ENCODE measurements around the gene TSHZ1.
"Not testable (repeated sequence)": the region's sequence is repeated elsewhere in the genome, so short reads cannot be mapped to it uniquely, and the experiment has no call there.

The TSHZ1 gene

DNA sequence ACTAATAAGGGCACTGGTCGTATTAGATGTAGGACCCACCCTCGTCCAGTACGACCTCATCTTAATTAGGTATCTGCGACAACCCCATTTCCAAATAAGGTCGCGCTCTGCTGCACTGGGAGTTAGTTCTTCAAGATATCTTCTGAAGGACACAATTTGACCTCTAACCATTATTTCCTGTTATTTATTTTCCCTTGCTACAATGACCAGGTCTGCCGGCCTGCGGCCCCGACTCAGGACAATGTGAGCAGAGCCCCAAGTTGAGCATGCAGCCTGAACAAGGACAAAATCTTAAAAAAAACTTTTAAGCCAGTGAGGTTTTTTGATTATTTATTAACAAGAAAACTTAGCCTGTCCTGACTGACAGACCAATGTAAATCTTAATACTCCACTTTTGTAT, 109.3 kb downstream of the TSHZ1 start:
- no peak for DNase-seq

DNA sequence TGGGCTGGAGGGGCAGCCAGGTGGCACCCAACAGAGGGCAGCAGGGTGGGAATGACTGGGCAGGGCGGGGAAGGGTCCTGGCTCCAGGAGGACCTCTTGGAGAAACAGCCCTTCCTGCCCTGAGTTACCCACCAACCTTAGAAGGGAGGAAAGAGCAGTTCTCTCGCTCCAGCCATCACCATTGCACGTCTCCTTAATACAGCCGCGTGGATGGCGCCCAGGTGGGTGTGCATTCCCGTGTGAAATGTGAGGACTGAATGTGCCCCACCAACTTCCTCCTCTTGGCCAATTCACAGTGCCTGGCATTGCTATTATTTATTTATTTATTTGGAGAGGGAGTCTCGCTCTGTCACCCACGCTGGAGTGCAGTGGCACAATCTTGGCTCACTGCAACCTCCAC, 109.9 kb downstream of the TSHZ1 start:
- DNase-seq: no peak

DNA sequence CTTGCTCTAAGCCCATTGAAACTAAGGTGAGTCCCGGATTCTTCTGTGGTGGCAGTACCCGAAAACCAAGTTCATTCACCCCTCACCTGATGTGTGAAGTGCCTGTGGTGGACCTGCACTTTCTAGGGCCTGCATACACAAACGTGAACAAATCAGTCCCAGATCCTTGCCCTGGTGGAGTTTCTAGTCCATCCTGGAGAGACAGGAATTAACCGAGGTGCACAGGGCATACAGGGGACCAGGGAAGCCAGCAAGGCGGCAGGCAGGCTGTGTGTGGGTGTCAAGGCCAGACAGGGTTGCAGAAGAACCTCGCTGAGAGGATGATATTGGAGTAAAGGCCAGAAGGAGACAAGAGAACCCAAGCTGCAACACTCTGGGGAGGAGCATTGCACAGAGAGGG, 110.8 kb downstream of the TSHZ1 start:
- DNase-seq: no peak

DNA sequence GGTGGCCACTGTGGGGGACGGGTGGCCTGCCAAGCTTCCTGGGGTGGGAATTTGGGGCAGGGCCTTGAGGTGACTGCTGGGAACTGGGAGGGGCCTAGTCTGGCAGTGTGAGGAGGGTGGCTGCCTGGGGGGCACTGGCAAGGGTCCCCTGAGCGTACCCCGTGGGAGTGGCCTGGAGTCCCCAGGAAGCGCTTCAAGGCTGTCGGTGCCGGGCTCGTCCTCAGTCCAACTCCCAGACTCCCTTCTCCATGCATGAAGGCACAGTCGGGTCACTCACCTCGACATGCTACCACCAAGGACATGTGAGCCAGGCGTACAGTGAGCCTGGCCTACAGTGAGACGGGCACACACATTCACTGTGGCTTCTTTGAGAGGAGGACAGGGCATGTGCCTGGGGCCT, 111.6 kb downstream of the TSHZ1 start:
- DNase-seq: no peak

DNA sequence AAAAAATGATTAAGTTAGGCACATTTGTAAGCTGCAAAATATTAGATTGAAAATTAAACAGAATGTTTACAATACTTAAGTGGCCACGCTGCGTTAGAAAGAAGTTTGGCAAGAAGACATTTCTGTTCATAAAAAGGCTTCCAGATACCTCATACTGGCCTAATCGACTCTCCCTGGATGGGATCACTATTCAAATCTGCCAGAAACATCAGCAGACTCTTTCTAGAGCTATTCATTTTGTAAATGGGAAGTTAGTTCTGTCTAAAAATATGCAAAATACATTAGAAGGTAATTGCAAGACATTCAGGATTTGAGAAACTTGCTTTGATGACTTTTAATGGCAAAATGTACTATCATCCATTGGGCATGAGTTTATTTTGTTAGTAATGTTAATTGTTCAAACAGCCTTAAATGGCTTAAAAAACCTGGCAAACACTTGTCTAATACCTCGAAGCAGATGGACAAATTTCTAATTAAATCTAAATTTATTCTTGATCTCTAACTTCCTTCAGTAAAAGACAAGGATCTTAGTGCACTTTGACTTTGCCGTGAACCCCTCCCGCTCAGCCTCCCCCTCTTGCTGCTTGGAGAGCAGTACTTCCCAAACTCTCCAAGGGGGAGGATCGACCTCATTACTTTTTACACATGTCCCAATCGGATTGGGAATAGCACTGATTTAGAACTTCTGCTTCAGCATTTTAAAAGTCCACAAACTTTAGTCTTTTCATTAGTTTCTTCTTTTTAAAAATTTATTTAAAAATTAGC, 113.4 kb downstream of the TSHZ1 start:
- DNase-seq: no peak

DNA sequence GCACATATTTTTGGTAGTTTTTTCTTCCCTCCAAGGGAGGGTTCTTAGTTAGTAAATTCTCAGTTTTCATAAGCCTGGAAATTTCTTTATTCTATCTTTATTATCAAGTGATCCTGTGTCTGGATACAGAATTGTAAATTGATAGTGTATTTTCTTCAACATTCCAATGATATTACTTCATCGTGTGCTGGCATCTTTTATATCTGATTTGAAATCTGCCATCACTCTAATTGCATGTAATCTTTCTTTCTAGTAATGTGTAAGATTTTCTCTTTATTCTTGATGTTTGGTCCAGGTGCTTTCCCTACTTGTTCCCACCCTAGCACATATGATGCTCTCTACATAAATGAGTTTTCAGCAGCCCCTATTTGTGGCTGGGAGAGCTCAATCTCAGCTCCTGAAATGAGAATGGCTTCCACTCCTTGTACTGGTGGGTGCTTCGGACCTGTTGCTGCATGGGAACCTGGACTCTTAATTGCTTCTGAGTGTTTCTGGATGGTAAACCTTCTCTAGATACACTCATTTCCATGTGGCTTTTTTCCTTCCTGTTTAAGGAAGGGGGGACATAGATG, 114.2 kb downstream of the TSHZ1 start:
- no peak for DNase-seq

DNA sequence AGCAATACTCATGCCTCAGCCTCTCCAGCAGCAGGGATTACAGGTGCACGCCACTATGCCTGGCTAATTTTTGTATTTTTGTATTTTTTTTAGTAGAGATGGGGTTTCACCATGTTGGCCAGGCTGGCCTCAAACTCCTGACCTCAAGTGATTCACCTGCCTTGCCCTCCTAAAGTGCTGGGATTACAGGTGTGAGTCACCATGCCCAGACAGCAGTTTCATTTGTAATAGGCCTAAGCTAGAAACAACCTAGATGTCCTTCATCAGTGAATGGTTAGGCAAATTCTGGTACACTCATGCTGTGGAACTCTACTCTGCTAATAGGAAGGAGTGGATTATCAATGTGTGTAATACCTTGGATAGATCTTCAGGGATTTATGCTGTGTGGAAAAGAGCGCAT, 119.2 kb downstream of the TSHZ1 start:
- DNase-seq: not testable (repeated sequence)

DNA sequence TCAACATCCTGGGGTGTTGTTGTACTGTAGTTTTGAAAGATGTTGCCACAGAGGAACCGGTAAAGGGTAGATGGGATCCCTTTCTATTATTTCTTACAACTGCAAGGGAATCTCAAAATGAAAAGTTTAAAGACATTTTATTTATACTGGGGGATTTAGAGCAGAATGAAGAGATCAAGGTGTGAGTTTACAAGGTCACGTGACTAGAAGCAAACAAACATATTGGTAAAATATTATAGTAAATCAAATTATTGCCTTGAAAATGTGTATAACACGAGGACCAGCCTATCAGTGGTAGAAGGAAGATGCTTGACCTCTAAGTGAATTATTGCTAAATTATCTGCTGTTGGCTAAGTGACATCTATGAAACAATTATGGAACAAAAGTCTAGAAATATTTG, 119.7 kb downstream of the TSHZ1 start:
- DNase-seq: no peak

DNA sequence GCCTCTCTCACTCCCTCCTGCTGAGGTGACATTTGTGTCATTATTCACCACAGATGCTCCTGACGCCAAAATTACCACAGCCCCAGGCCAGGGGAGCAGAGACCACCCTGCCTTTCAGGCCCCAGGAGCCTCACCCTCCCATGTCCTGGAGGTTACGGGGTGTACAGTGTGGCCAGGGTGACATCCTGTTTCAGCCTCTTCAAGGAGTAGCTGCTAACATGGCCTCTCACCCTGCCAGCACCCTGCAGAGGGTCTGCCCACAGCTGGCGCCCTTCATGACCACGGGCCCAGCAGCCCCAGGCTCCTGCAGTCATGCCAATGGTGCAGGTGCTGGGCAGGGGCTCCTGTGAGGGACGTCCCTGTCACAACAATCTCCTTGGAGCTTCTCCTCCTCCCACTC, 124.3 kb downstream of the TSHZ1 start:
- DNase-seq: no peak

DNA sequence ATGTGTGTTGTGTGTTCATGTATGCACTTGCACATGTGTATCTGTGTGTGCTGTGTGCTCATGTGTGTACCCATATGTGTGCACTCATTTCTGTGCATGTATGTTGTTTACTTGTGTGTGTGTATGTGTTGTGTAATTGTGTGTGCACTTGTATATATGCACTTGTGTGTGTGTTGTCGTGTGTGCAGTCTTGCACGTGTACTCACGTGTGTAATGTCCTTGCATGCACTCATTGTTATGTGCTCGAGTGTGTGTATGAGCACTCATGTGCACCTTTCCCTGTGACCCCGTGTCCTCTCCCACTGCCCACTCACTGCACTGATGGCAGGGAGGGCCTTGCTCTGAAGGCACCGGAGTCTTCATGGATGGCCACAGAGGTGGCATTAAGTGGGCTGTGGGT, 124.9 kb downstream of the TSHZ1 start:
- DNase-seq: no peak

DNA sequence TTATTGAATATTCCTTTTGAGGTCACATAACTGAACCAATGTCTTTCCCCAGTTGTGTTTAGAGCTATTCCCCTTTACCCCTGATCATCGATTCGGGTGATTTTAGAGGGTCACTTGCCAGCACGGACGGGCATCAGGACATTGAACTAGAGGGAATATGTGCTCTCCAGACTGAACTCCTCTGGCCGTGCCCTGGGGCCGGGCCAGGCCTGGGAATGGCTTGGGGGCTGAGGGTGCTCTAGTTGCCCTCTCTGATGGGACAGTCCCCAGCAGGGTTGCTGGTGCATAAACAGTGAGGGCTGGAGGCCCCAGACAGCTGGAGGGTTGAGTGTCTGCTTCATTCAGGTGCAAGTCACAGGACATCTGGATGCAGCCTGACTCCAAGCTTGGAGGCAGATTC, 126.2 kb downstream of the TSHZ1 start:
- no peak for DNase-seq

DNA sequence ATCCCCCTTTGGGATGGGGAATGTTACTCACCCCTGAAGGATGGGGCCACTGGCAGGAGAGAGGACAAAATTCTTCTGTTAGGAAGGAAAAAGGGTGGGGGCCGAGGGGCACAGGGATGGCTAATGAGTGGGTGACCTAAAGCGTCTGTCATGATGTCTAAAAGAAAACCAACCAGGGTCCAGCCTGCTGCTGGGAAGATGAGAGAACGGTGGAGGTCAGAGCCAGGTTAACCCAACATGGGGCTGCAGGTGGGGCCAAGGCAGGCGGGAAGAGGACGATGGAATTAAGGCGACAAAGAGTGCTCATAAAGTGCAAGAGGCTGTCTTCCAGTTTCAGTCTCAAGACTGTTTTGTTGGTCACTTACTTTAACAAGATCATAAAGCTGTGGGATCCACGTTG, 126.8 kb downstream of the TSHZ1 start:
- DNase-seq: no peak

DNA sequence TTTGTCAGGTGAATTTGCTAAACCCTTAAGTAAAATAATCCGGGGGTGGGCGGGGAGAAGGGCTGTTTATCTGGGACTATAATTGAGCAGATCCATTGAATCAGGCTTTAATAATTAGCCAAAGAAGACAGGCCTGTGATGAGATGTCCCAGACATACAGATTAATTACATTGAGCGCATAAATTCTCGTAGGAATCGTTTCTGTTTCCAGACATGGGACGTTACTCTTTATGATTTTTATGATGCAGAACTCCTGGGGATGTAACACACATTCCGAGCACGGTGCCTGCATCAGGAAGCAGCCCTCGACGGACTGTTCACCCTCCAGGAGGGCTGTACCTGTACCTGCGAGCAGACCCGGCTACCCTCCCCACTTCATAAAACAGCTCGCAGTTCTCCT, 128.0 kb downstream of the TSHZ1 start:
- DNase-seq: no peak

Data from SHP77 (cell line).